HG02588 (cell line): Measurements from ENCODE around the gene HS3ST3B1.

Source experiments
- ATAC-seq: cut with Tn5 transposase; IDR thresholded peaks from one replicate; pipeline ENCODE4 v1.9.1; 2021; ENCODE audit warnings: mild to moderate bottlenecking, moderate library complexity; ENCODE audit not compliant: unreplicated experiment

HS3ST3B1 gene

GRCh38 chr17:14320098-14320497 is 19.2 kb downstream of the HS3ST3B1 start:
- ATAC-seq: no peak

DNA sequence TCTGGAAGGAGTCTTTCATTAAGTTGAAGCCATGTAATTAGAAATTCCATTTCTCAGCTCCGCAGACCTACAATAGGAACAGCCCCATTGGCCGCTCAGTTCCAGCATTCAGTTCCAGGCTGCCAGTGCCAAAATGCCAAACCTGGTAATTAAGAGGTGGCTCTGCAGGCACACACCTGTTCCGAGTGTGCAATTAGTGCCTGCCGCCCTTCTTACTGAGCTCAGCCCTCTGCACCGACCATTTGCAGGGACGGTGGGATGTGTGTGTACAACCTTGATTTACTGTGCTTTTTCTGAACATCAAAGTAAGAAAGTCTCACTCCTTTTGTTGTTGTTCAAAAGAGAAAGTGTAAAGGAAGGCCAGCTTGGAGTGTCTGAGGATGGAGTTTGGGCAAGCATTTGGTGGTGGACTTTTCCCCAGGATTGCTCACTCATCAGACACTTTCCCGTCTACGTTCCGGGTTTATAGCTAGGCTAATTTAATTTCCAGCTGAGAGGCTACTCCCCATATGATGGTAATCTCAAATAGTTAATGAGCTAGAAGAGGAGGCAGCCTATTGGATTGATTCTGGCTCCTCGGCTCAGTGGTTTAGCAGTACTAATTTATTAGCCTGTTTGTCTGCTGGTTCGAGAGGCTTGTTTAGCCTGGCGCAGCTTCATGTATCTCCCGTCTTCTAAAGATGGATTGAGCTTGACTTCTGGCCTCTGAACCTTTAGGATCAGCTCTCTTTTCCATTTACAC is 20.0 kb downstream of the HS3ST3B1 start:
- ATAC-seq: no peak

DNA sequence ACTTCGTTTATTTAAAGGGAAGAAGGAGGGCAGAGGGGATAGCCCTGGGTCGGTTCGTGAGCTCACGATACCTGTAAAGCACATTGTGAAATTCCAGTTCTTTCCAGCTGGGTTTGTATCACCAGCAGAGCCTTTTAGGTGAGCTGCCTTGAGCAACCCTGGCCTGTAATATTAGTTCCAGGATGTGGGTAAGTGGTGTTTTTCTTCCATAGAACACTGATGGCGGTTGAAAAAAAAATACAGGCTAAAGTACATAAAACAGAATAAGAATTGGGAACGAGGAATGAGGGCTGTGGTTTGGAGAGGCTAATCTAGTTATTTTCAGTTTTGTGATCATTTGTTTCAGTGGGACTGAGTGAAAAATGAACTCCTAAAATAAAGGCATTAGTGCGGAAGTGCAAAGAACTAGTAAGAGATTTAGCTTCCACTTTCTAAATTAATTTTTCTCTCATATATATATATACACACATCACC is 20.6 kb downstream of the HS3ST3B1 start:
- ATAC-seq: no peak

- ATAC-seq: no peak
These were observed 21.3 kb downstream of the HS3ST3B1 start for GRCh38 chr17:14321980-14322776.

GRCh38 chr17:14323522-14323981 is 22.7 kb downstream of the HS3ST3B1 start:
- ATAC-seq: no peak

- ATAC-seq: no peak
These were observed 24.8 kb downstream of the HS3ST3B1 start for GRCh38 chr17:14325618-14326167.

DNA sequence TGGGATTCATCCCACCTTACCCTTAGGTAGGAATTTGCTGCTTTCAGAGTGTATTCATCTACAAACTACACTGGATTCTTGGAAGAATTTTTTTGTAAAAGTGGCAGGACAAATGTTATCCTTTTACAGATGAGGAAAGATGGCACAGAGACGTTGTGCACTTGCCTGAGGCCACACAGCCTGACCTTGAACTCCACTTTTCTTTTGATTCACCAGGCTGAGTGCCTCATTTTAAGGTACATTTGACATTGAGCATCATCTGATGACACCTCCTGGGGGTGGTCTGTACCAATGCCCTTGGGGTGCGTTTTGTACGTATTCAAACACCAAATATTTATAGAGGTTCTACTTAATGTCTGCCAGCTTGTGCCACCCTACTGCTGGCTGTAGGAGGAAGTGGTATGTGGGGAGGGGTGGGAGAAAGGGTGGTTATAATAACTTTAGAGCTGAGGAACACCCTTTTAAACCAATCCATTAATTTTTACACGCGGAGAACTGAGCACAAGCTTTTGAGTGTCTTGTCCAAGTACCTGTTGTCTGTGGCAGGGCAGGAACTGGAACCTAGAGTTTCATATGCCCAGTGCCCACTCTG is 29.1 kb downstream of the HS3ST3B1 start:
- no peak for ATAC-seq

GRCh38 chr17:14330492-14330962 is 29.6 kb downstream of the HS3ST3B1 start:
- no peak for ATAC-seq

DNA sequence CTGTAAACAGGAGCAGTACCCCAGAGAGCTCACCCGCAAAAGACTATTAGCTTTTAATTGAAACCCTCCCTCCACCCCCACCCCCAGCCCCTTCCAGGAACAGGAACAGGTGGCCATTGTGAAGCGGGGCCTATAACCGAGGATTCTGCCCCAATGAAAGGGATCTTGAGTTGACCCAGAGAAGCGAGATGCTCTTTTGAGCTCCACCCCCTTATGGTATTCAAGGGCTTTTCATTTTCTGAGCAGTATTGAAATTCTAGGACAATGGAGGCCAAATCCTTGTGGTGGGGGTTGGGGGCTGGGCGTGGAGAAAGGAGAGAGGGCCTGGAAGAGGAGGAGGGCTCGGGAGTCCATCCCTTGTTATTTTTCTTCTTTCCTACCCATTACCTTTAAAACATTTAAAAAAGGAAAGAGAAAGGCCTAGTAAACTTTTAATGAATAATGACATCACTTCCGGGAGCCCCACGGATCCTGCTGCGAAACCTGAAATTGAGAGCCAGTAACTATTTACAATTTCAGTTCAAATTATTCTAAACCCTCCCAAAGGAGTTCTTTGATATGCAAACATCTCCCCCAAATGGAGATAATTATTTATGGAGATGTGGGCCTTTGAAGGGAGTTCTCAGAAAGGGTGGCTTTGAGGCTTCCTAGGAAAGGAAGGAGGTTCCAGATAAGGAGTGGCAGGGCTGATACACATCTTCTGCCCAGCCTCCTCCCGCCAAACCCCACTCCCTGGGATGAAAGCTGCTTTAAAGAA is 30.5 kb downstream of the HS3ST3B1 start:
- ATAC-seq: no peak

DNA sequence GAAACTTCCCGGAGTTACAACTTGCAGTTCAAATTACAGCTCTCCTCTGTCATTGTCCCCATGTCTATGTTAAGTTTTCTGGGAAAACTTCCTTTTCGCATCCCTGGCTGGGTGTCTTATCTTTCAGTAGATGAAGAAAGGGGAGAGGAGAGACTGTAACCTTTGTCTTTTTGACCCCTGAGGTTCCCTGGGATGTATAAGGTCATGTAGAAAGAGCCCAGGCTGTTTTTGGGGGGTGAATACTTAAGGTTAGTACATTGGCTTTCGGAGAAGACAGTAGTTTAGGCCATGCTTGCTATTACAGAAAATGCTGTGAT is 31.1 kb downstream of the HS3ST3B1 start:
- no peak for ATAC-seq

DNA sequence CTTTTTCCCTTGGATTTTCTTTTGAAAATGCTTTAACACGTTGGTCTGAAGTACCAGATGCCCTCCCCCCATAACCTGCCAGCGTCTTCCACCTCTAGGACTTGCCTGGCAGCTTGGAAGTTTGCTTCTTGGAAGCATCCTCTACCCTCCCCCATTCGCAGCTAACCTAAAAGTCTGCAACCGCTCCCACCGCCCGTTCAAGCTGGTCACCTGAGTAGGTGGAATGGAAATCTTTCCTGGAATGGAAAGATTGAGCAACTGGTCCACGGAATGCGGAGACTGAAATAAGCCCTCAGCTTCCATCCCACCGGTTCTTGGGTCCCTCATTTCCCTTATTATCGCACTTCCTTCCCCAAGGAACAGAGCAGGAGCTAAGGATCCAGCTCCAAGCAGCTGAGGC is 31.4 kb downstream of the HS3ST3B1 start:
- no peak for ATAC-seq

GRCh38 chr17:14333506-14333905 is 32.6 kb downstream of the HS3ST3B1 start:
- ATAC-seq: no peak

DNA sequence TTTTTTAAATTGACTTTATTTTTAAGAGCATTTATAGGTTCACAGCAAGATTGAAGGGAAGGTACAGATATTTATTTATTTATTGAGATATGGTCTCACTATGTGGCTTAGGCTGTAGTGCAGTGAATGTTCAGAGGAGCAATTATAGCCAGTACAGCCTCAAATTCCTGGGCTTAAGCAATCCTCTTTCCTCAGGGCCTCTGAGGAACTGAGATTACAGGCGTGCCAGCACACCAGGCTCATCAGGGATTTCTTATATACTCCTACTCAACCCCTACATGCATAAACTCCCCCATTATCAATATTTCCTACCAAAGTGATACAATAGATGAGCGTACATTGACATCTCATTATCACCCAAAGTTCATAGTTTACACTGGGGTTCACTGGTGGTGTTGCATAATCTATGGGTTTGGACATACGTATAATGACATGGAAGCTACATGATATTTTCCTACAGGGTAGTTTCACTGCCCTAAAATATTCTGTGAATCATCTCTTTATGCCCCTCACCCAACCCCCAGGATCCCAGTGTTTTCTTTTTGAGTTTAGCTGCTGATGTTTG is 33.5 kb downstream of the HS3ST3B1 start:
- no peak for ATAC-seq

DNA sequence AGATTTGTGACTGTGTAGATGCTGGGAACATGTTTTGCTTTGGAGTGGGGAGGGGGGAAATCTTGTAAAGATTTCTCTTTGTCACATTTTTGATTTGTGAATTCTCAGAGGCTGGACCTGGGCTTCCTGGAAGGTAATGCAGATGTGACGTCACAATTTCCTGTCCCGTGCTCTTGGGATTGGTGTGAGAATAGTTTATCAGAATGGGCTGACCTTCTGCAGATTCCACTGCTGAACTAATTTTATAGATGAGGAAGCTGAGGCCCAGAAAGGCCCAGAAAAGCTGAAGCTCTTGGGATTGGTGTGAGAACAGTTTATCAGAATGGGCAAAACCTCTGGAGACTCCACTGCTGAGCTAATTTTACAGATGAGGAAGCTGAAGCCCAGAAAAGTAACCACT is 34.0 kb downstream of the HS3ST3B1 start:
- ATAC-seq: no peak

DNA sequence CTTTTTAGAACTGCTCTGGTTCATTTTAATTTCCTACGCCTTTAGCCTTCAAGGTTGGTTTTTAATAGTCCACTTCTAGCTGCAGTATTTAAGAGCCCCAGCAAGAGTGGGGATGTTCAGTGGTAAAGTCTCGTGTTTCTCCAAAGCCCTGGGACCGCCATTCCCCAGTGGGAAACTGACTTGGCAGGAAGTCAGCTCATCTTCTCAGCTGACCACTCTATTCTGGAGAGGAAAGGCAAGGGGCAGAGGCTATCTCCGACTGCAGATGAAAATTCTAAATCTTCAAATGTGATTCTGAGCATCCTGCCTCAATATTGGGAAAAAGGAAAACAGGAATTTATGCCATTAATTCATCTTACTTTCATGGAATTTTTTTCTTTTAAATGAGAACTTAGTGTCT is 35.5 kb downstream of the HS3ST3B1 start:
- no peak for ATAC-seq

GRCh38 chr17:14337596-14338079 is 36.8 kb downstream of the HS3ST3B1 start:
- peak; percentile 89 for ATAC-seq

GRCh38 chr17:14340857-14341754 is 40.2 kb downstream of the HS3ST3B1 start:
- ATAC-seq: no peak

- no peak for ATAC-seq
These were observed 41.0 kb downstream of the HS3ST3B1 start for GRCh38 chr17:14341866-14342265.

DNA sequence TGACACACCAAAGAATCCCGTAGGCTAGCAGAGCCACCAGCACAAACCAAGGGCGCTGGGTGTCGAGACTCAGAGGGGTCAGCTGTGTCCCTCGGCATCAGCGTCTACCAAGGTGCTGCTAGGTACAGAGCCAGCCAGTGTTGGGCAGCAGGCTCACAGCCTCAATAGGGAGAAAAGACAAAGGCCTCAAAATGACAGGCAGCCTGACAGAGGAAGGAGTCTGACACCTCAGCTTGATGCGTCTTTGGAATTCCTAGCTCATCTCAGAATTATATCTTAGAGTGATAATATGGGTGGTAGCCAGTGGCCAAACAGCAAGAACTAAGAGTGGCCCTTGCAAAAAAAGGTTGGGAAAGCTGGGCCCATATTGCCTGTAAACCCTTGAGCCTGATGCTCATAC is 45.9 kb downstream of the HS3ST3B1 start:
- ATAC-seq: no peak
